GM23248 (cell line): Measurements from ENCODE around the gene COL9A3. TPM values are rescaled to one million over a fixed set of nuclear protein-coding genes. Genes with fewer than 3 reads are reported as not detected.

Experiments used
- DNase-seq: peaks from one replicate; pipeline ENCODE4 v3.0.0-alpha.2; 2015
- H2AFZ ChIP-seq: fragments of 200-600 bp; sonication (generic); 2 replicates; pipeline ENCODE4 v1.6.1; 2016; ENCODE audit warnings: antibody characterized with exemption
- H3F3A ChIP-seq: fragments of 200-600 bp; sonication (generic); 2 replicates; pipeline ENCODE4 v1.6.1; 2016; ENCODE audit warnings: mild to moderate bottlenecking, antibody characterized with exemption, mixed run types; ENCODE audit not compliant: insufficient read depth
- H3K27ac ChIP-seq: fragments of 200-600 bp; sonication (generic); 2 replicates; pipeline ENCODE4 v1.5.1; 2016; ENCODE audit warnings: mild to moderate bottlenecking
- H3K27me3 ChIP-seq: fragments of 200-600 bp; sonication (generic); replicated peaks from 2 replicates; pipeline ENCODE4 v1.6.1; 2016; ENCODE audit warnings: mild to moderate bottlenecking; ENCODE audit not compliant: insufficient read depth
- H3K36me3 ChIP-seq: fragments of 200-600 bp; sonication (generic); 2 replicates; pipeline ENCODE4 v1.6.1; 2016; ENCODE audit warnings: low read depth, mild to moderate bottlenecking
- H3K4me1 ChIP-seq: fragments of 200-600 bp; sonication (generic); 2 replicates; pipeline ENCODE4 v1.6.1; 2016; ENCODE audit warnings: mild to moderate bottlenecking; ENCODE audit not compliant: insufficient read depth
- H3K4me2 ChIP-seq: fragments of 200-600 bp; sonication (generic); one replicate; pipeline ENCODE4 v1.6.1; 2016; ENCODE audit warnings: mild to moderate bottlenecking; ENCODE audit not compliant: unreplicated experiment
- H3K4me3 ChIP-seq: fragments of 200-600 bp; sonication (generic); 2 replicates; pipeline ENCODE4 v1.5.1; 2016; ENCODE audit warnings: mild to moderate bottlenecking
- H3K79me2 ChIP-seq: fragments of 200-600 bp; sonication (generic); 2 replicates; pipeline ENCODE4 v1.6.1; 2016; ENCODE audit warnings: mild to moderate bottlenecking; ENCODE audit not compliant: insufficient read depth
- H3K9ac ChIP-seq: fragments of 200-600 bp; sonication (generic); 2 replicates; pipeline ENCODE4 v1.6.1; 2016; ENCODE audit warnings: mild to moderate bottlenecking
- H3K9me2 ChIP-seq: fragments of 200-600 bp; sonication (generic); 2 replicates; pipeline ENCODE4 v1.6.1; 2016; ENCODE audit warnings: mixed run types, mild to moderate bottlenecking, moderate library complexity; ENCODE audit not compliant: insufficient read depth
- H3K9me3 ChIP-seq: fragments of 200-600 bp; sonication (generic); one replicate; pipeline ENCODE4 v1.6.1; 2017; ENCODE audit warnings: low read depth
- H4K20me1 ChIP-seq: fragments of 200-600 bp; sonication (generic); 2 replicates; pipeline ENCODE4 v1.6.0; 2016; ENCODE audit not compliant: insufficient read depth
- EZH2 ChIP-seq: fragments of 200-600 bp; sonication (generic); IDR thresholded peaks from 2 replicates; pipeline ENCODE4 v1.6.1; 2018; ENCODE audit warnings: antibody characterized with exemption, mild to moderate bottlenecking; ENCODE audit not compliant: insufficient read depth, poor library complexity, severe bottlenecking
- EZH2phosphoT487 ChIP-seq: fragments of 200-600 bp; sonication (generic); IDR thresholded peaks from 2 replicates; pipeline ENCODE4 v1.6.1; 2018; ENCODE audit warnings: antibody characterized with exemption, moderate library complexity, mild to moderate bottlenecking, low read depth; ENCODE audit not compliant: insufficient read depth
- WGBS, 2 experiments: methylation state at CpG; one replicate each; pipeline ENCODE4 v1.1.6; 2015 to 2017; ENCODE audit warnings: low lambda C conversion rate in 2 of 2, low coverage in 1 of 2; ENCODE audit errors: missing lambda C conversion rate in 2 of 2; 5-methylcytosine and 5-hydroxymethylcytosine counted together
- in situ Hi-C: fragments of 300-500 bp; cut with MboI; formaldehyde crosslinking; loops from 2 replicates; pipeline ENCODE4 v1.15.0; 2020
- polyA plus RNA-seq: library from polyadenylated mRNA; unstranded; fragments of >200 nt; fragmentation: Nextera tagmentation; extraction: Ambion mirVana; gene quantifications from 2 replicates; pipeline ENCODE4 v1.2.1, GENCODE V29; 2016
- total RNA-seq: library from RNA; depleted of rRNA; stranded (reverse); fragments of >200 nt; shearing (Covaris generic); gene quantifications from 2 replicates; pipeline ENCODE4 v1.2.3, GENCODE V29; 2014

COL9A3 gene
- total and polyA plus RNA-seq, 2 experiments from 2014 or later = 0.25 TPM; not detected in 1

GRCh38 chr20:62780696-62781095, 36.2 kb upstream of the COL9A3 start:
- TF ChIP-seq EZH2 (no peak), EZH2phosphoT487 (no peak)
- DNase-seq = no peak
- Histone ChIP-seq H3K36me3 (no peaks in the 10 kb centered on the region), H3K27me3 (no peaks in the 10 kb centered on the region), H3K4me3 (no peak overlapping the region), H3F3A (no peaks in the 10 kb centered on the region), H3K79me2 (no peaks in the 10 kb centered on the region), H4K20me1 (no peaks in the 10 kb centered on the region), H3K9me2 (no peaks in the 10 kb centered on the region), H3K4me1 (no peaks in the 10 kb centered on the region), H3K9ac (no peak overlapping the region), H3K27ac (no peak overlapping the region), H2AFZ (no peak overlapping the region), H3K4me2 (no peak overlapping the region), H3K9me3 (no peaks in the 10 kb centered on the region)
- in situ Hi-C loops = loop anchor here (10.0 to 25.0 kb wide), 2 partner anchors 106 to 268 kb away; no protein-coding TSS in a partner anchor
- WGBS, 2 experiments = 72% methylated on average over 17 of the region's 17 CpGs

DNA sequence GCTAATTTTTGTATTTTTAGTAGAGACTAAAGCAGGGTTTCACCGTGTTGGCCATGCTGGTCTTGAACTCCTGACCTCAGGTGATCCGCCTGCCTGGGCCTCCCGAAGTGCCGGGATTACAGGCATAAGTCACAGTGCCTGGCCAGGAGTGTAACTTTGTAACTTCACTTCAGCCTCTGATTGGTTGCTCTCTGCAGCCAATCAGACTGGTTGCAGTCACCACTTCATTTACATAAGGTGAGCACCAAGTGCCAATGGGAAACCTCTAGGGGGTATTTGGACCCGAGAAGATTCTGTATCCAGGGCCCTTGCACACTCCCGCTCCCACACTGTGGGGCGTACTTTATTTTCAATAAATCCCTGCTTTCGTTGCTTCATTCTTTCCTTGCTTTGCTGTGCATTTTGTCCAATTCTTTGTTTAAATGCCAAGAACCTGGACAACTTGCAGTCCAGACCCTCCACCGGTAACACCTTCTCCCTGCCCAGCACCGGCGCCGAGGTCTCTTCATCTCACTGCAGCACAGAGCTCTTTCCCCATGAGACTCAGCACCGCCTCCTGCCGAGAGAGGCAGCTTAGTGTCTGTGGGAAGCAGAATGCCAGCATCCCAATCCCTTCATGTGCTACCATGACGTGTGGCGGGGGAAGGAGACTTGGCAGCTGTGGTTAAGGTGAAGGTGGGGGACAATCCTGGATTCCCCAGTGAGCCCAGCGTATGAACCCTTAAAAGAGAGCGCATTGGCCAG, 34.5 kb upstream of the COL9A3 start:
- DNase-seq = peak; percentile 35
- Histone ChIP-seq H3K27me3 (no peaks in the 10 kb centered on the region), H3F3A (no peaks in the 10 kb centered on the region), H3K4me3 (no peak overlapping the region), H3K4me2 (no peak overlapping the region), H3K9me2 (no peaks in the 10 kb centered on the region), H3K79me2 (no peaks in the 10 kb centered on the region), H2AFZ (no peak overlapping the region), H3K27ac (no peak overlapping the region), H3K9ac (no peak overlapping the region), H4K20me1 (no peaks in the 10 kb centered on the region), H3K4me1 (no peaks in the 10 kb centered on the region), H3K9me3 (no peaks in the 10 kb centered on the region), H3K36me3 (no peaks in the 10 kb centered on the region)
- 72 to 75% methylated on average over 18 of the region's 18 CpGs for WGBS, 2 experiments
- TF ChIP-seq EZH2phosphoT487 (no peak), EZH2 (no peak)
- in situ Hi-C loops = loop anchor here (10.0 to 25.0 kb wide), 2 partner anchors 108 to 270 kb away; no protein-coding TSS in a partner anchor

DNA sequence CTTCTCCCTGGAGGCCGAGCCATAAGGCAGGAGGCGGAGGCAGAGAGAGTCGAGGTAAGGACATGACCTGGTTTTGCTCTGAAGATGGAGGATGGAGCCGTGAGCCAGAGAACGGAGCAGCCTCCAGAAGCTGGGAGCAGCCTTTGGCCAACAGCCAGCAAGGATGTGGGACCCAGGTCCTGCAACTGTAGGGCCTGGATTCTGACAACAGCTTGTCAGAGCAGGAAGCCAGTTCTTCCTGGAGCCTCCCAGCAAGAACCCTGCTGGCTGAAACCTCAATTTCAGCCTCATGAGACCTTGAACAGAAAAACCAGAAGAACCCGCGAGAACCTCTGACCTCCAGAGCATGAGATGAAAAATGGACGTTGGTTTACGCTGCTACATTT, 34.0 kb upstream of the COL9A3 start:
- H3K9ac ChIP-seq = no peak overlapping the region
- H2AFZ ChIP-seq = no peak overlapping the region
- 68 to 71% methylated on average over 9 of the region's 9 CpGs for WGBS, 2 experiments
- no peaks in the 10 kb centered on the region for H3K9me3 ChIP-seq
- H3K79me2 ChIP-seq = no peaks in the 10 kb centered on the region
- no peak overlapping the region for H3K4me3 ChIP-seq
- no peak for DNase-seq
- no peaks in the 10 kb centered on the region for H3K9me2 ChIP-seq
- H3K27ac ChIP-seq = no peak overlapping the region
- H3F3A ChIP-seq = no peaks in the 10 kb centered on the region
- no peaks in the 10 kb centered on the region for H3K27me3 ChIP-seq
- no peaks in the 10 kb centered on the region for H4K20me1 ChIP-seq
- H3K36me3 ChIP-seq = no peaks in the 10 kb centered on the region
- H3K4me2 ChIP-seq = no peak overlapping the region
- TF ChIP-seq EZH2 = no peak
- no peak for TF ChIP-seq EZH2phosphoT487
- H3K4me1 ChIP-seq = no peaks in the 10 kb centered on the region
- in situ Hi-C loops = loop anchor here (10.0 to 25.0 kb wide), 2 partner anchors 108 to 271 kb away; no protein-coding TSS in a partner anchor

DNA sequence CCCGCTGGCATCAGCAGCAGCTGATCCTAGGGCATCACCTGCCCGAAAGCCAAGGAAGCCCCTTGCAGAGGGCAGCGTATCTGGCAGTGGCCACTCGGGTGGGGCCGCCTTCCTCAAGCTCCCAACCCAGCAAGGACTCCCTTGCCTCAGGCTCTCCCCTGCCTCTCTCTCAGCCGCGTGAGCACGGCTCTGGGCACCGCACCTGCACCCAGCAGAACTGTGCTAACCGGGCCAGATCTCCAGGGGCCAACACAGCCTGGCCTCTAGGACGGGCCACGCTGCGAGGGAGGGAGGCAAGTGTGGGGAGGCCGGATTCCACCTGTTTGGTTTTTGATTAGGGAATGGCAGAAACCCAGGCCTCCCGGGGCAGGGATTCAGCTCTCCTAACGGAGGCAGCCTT, 32.4 kb upstream of the COL9A3 start:
- Histone ChIP-seq H3K9ac (no peak overlapping the region), H3F3A (no peaks in the 10 kb centered on the region), H4K20me1 (no peaks in the 10 kb centered on the region), H3K36me3 (no peaks in the 10 kb centered on the region), H3K9me2 (no peaks in the 10 kb centered on the region), H3K27ac (no peak overlapping the region), H3K4me1 (no peaks in the 10 kb centered on the region), H3K9me3 (no peaks in the 10 kb centered on the region), H2AFZ (no peak overlapping the region), H3K4me2 (no peak overlapping the region), H3K4me3 (no peak overlapping the region), H3K27me3 (no peaks in the 10 kb centered on the region), H3K79me2 (no peaks in the 10 kb centered on the region)
- in situ Hi-C loops = loop anchor here (10.0 to 25.0 kb wide), 2 partner anchors 110 to 272 kb away; no protein-coding TSS in a partner anchor
- DNase-seq = no peak
- 65 to 71% methylated on average over 16 of the region's 16 CpGs for WGBS, 2 experiments
- TF ChIP-seq EZH2 (no peak), EZH2phosphoT487 (no peak)
